Stimulated activated CD4-positive, alpha-beta T cell treated with anti-CD3 and anti-CD28 coated beads, Interleukin-4, amount 100 ng/mL, for 24 hours (primary cell): Measurements from ENCODE around the gene TBK1.
"Not testable (repeated sequence)": the region's sequence is repeated elsewhere in the genome, so short reads cannot be mapped to it uniquely, and the experiment has no call there.

Experiments
- DNase-seq: peaks from one replicate; pipeline ENCODE4 v3.0.0-alpha.2; 2020

The TBK1 gene

DNA sequence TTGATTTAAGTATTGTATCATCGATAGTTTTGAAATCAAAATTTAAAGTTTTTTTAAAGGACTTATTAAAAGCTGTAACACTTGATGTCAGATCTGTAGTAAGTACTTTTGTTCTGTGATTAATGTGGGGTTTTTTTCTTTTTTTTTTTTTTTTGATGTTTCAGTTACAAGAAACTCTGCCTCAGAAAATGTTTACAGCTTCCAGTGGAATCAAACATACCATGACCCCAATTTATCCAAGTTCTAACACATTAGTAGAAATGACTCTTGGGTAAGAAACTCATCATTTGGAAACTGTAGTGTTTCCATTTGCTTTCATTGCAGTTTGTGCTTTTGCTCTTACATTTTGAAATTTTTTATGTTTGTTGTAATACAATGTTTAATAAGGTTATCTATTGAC, 45.6 kb downstream of the TBK1 start:
- DNase-seq: no peak

DNA sequence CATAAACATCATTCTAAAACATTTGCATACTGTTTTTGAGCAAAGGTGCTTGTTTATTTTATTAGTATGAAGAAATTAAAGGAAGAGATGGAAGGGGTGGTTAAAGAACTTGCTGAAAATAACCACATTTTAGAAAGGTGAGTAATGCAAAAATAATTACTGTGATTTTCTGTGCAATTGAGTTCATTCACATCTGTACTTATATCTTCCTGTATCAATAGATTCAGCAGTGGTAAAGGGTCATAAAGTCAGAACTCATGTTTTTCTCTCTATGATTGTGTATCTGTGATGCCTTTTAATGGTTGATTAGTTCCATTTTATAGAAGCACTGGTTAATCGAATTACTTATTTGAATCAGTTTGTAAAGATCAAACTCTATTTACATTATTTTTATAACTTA, 46.0 kb downstream of the TBK1 start:
- DNase-seq: no peak

DNA sequence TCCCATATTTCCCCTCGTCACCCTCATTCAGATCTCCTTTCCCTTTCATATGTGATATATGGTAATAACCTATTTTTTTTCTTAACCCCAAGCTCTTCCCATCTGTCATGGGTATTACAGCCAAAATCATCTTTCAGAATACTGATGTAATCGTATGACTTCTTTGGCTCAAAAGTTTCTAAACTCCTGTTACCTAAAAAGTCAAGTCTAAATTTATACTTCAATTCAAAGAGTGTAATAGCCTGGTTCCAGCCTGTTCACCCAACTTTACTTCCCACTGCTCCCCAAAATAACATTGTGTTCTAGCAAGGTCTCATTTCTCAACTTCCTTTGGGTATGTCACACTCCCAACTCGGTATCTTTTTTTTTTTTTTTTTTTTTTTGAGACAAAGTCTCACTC, 48.5 kb downstream of the TBK1 start:
- no peak for DNase-seq

DNA sequence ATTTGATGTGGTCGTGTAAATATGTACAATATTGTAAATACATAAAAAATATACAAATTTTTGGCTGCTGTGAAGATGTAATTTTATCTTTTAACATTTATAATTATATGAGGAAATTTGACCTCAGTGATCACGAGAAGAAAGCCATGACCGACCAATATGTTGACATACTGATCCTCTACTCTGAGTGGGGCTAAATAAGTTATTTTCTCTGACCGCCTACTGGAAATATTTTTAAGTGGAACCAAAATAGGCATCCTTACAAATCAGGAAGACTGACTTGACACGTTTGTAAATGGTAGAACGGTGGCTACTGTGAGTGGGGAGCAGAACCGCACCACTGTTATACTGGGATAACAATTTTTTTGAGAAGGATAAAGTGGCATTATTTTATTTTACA, 49.6 kb downstream of the TBK1 start:
- DNase-seq: no peak

DNA sequence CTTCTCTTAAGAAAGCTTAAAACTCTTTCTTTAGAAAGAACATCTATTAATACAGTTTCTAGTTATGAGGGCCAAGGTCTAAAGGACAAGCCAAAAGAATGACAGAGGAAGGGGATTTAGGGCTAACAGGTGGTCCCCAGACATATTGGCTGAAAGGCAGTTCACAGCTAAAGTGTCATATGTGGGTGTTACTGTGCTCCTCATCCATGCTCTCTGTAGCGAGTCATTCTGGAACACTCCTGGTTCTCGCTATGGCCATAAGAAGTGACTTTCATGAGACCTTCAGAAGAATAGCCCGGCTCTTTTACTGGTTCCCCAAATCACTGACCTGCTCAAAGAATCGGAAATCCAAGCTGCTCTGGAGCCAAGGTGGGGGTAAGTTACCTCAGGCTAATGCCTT, 55.0 kb downstream of the TBK1 start:
- no peak for DNase-seq

DNA sequence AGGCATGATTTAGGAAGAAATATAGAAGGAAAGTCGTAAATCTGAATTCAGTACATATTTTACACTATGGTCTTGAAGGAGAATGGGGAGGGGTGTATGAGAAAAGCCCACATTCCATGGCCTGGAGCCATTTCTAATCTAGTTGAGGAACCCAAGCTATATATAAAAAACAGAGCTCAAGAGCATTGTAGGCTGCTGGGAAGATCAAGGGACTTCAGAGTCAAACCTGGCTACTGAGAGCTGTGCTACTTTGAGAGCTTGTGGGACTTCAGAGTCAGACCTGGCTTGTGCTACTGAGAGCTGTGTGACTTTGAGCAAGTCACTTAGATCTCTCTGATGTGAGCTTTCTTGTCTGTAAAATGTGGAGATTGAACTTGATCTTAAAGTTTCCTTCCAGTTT, 58.7 kb downstream of the TBK1 start:
- no peak for DNase-seq

DNA sequence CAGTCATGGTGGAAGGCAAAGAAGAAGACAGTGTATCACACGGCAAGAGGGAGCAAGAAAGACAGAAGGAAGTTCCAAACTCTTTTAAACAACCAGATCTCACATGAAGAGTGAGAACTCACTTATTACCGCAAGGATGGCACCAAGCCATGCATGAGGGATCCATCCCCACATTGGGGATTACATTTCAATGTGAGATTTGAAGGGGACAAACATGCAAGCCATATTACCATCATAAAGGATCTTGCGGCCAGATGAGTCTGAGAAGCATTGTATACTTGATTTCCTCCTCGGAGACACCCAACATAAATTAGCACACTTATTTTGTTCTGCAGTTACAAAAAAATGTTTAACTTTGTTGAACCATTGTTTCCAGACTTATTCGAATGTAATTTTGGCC, 66.5 kb downstream of the TBK1 start:
- DNase-seq: no peak

DNA sequence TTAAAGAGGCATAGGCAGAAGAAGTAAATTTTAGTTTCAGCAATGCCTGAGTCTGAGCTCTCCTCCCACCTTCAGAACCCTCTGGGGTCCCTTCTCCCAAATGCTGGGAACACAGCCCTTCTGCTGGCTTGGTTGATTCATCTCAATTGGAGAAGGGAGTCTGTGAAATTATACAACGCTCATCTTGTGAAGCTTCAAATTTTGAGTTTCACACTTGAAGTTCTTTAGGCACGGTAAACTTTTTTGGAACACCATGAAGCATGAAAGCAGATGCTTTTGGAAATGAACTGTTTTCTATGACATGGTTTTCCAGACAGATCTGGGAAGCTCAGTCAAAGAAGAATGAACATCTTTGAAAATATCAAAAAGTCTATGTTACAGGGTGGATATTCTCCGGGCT, 69.9 kb downstream of the TBK1 start:
- DNase-seq: no peak

DNA sequence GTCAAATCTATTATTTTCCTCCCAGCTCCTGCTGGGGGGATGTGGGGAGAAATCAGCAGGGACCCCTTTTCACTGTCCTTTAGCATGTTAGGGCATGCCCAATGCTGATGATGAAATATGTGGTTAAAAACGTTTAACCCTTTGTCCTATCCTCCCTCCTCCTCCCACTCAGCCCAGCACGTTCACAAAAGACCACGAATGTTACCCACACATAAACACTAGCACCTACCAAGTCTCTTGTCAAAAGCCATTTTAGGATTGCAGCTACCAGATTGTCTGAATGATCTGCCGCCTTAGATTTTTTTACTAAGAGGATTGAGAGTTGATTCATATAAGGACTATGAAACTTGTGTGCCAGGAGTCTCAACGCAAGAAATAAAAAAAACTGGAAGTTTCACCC, 70.4 kb downstream of the TBK1 start:
- DNase-seq: no peak

DNA sequence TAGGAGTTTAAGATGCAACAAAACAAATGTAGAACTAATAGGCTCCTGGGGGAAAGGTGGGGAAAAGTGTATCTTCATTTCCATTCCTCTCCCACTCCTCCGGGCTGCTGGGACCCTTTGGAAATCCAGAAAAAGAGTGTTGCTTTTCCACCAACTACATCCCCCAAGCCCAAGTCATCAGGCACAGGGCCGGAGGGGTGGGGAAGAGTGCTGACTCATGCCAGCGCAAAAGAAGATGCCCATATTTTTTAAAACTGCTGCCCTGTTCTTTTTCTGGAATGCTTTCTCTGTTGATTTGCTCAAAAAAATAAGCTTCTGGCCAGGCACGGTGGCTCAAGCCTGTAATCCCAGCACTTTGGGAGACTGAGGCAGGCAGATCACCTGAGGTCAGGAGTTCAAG, 70.9 kb downstream of the TBK1 start:
- no peak for DNase-seq

DNA sequence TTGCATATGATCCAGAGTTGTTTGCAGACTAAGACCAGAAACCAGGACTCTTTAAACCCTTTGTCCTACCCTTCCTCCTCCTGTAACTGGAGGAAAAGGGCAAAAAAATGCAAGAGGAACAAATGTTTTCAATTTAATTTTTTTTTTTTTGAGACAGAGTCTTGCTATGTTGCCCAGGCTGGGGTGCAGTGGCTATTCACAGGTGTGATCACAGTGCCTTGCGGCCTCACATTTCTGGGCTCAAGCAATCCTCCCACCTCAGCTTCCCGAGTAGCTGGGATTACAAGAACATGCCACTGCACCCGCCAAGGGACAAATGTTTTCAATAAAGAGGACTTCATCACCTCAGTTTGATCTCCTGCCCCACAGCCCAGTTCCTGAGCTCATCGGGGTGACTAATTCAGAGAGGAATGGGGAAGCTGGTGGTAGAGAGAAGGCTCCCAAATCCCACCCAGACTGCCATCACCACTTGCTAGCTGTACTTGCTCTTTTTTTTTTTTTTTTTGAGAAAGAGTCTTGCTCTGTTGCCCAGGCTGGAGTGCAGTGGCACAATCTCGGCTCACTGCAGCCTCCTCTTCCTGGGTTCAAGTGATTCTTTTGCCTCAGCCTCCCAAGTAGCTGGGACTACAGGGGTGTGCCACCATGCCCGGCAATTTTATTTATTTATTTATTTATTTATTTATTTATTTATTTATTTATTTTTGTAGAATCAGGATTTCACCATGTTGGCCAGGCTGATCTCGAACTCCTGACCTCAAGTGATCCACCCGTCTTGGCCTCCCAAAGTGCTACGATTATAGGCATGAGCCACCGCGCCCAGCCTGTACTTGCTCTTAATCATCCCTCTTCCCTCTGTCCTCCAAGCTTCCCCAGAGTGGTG, 71.9 kb downstream of the TBK1 start:
- DNase-seq: not testable (repeated sequence)

DNA sequence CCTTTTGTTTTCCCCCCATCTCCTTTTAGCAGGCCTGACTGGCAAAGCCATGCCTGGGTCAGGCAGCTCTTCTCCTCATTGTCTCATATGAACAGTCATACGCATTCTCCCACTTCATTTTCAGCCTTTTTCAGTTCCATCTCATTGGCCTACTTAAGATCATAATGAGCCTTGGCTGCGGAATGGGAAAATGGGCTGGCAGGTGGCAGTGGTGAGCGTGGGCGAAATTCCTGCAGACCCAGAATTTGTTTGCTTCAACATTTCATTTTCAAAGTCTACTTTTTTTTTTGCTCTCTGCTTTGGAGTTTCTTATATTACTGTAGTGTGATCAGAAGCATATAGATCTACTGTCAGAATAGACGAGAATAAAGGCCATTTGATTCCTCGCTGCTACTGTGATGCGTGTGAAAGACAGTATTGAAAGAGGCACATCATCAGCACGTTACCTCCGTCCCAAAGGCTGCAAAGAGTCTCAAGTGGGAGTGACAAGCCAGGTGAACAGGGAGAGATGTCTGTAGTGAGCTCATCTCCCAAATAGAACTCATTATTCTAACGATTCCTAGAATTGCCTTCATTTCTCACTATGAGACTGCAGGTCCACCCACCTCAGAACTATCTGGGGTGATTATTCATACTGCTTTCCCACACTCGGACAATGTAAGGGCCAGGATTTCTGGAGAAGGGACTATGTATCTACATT, 73.7 kb downstream of the TBK1 start:
- DNase-seq: no peak

DNA sequence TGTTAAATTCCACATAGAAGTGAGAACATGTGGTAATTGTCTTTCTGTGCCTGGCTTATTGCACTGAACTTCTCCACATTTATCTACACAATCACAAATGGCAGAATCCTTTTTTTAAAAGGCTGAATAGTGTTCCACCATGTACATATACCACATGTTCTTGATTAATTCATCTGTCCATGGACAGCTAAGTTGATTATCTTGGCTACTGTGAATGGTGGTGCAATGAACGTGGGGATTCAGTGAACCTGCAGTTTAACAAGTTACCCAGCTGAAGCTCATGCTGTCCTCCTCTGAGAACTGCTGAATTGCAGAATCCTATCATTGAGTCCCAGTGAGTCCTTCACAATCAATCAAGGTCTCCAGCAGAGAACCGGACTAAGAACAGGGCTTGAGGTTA, 74.9 kb downstream of the TBK1 start:
- no peak for DNase-seq

DNA sequence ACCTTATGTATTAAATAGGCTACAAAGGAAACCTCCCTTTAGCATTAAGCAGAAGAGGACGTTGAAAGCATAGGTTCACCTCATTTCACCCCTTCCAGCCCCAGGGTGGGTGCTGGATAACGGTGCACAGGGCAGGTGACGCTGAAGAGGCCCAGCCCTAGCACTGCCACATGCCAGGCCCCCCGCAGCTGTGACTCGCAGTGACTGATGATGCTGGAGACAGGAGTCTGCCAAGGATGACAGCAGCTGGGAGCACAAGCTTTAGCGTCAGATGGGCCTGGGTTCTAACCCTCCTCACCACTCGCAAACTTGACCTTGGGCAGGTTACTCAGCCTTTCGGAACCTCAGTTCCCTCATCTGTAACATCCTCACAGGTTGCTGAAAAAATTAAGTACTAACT, 76.7 kb downstream of the TBK1 start:
- no peak for DNase-seq

DNA sequence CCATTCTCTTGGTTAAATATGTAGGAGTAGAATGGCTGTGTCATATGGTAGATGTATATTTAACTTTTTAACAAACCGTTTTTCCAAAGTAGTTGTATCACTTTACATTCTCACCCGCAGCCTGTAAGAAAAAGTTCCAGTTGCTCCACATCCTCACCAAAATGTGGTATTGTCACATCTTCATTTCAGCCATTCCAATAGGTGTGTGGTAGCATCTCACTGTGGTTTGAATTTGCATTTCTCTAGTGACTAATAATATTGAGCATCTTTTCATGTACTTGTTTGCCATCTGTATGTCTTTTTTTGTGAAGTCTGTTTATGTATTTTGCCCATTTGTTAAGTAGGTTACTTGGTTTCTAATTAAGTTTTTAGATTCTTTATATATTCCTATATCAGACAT, 78.6 kb downstream of the TBK1 start:
- no peak for DNase-seq

DNA sequence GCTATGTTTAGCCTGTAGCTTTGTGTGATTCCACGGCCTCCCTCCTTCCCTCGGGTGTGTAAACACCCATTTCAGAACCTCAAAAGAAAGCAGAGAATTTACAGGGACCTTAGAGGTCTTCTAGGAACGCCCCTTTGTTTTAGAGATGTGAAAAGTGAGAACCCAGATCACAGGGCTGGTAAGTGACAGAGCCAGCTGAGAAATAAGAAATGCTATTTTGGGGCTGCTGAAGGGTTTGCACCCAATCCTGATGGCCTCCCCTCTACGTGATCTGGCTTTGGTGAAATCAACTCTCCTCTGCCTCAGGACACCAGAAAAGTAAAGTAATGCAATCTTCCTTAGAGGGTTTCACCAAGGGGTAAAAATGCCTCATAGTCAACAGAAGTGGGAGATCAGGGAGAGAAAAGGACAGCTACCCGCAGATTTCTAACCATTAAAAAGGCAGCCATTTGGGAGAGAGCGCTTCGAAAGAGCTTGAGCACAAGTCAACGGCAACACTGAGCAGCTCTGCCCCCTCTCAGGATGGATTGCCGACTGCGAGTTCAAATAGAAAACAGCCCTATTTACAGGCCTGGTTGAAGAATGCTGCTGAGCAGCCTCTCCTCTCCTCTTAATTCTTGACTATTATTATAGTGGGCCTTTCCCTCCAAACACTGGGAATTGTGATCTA, 79.9 kb downstream of the TBK1 start:
- DNase-seq: no peak

DNA sequence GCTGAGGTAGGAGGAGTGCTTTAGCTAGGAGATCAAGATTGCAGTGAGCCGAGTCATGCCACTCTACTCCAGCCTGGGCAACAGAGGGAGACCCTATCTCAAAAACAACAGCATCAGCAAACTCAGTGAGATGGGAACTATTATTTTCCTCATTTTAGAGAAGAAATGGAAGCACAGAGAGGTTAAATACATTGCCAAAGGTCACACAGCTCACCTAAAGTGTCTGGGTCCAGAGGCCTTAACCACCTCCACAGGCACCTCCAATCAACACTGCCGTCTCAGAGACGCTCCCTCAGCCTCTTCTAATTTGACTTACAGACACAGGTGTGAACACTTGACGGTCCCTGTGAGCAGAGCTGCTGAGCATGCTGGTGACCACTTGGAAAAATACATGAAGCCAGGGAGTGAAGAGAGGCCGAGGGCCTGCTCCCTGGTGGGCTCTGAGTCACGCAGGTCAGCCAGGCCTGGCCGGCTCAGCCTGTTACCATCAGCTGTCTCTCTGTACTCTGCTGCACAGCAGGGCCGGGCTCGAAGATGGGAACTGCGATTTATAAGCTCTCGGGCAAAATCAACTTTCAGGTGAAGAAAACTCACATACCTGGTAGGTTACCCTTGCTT, 80.9 kb downstream of the TBK1 start:
- DNase-seq: no peak

DNA sequence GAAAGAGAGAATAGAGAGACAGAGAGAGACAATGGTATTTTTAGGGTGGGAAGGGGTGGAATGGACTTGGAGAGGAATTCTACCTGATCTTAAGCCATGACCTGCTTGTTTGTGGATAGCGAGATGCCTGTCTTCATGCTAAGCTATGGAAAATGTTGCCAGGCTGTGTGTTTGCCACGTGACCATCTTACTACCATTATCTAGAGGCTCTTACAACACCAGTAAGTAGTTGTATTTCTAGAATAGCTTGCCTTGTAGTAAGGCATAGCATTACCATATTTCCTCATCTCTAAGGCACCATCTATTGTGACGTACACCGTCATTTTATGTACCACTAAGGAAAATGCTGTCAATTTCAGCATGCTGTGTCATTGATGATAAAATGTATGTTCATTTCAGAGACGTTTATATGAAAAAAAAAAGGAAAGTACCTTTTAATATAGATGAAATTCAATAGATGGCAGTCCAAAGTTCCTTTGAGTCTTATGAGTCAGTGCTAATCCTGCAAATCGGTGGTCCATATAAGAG, 82.8 kb downstream of the TBK1 start:
- DNase-seq: no peak

DNA sequence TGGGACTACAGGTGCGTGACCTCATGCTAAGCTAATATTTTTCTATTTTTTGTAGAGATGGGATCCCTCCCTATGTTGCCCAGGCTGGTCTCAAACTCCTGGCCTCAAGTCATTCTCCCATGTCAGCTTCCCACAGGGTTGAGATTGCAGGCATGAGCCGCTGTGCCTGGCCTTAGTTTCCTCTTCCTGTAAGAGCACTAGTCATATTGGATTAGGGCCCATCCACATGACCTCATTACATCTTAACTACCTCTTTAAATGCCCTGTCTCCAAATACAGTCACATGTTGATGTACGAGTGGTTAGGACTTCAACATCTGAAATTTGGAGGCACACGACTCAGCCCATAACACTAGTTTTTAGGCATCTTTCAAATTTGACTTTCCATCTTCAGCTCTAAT, 86.2 kb downstream of the TBK1 start:
- DNase-seq: no peak

DNA sequence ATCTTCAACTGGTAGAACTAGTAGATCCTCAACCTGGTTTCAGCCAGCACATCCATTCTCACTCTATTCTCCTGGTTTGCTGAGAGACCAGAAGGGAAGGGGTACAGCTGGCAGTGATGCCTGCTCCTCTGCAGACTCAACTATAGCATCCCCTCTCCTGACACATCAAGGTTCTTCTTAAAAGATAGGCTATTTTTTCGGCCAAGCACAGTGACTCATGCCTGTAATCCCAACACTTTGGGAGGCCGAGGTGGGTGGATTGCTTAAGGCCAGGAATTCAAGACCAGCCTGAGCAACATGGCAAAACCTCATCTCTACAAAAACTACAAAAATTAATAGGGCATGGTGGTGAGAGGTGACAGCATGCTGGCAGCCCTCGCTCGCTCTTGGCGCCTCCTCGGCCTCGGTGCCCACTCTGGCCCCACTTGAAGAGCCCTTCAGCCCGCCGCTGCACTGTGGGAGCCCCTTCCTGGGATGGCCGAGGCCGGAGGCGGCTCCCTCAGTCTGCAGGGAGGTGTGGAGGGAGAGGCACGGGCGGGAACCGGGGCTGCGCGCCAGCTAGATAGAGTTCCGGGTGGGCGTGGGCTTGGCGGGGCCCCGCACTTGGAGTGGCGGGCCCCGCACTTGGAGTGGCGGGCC, 90.6 kb downstream of the TBK1 start:
- not testable (repeated sequence) for DNase-seq

DNA sequence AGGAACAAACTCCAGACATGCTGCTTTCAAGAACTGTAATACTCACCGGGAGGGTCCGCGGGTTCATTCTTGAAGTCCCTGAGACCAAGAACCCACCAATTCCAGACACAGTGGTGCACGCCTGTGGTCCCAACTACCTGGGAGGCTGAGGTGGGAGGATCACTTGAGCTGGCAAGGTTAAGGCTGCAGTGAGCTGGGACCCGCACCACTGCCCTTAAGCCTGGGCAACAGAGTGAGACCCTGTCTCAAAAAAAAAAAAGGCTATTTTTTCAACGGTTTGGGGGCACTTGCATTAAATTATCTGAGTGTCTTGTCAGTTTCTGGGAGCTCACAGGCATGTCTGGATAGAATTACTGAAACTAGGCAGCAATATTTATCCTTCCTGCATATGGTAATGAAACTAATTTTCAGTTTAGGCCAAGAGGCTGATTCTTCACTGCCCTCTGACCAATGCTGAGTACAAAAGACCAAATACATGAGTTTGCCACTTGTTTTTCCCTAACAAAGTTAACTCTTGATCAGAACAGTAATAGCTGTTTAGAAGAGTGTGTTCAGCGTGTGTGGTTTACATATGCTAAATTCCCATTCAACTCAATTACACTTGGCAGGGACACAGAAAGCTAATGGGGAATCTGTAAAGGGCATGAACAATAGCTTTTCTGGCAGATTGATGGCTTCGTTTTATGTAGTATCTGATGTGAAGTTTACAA, 92.6 kb downstream of the TBK1 start:
- no peak for DNase-seq

DNA sequence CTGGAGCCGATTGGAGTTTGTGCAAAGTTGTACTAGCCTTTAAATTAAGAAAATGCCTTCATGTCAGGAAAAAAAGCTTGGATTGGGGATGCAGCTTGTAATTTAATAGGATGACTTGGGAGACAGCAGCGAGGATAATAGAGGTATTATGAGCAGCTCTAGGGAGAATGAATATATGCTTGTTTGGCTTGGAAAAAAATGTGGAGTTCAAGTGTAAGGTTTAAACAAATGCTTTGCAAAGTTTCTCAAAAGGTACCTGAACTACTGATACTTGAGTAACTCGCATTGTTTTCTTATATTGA, 93.1 kb downstream of the TBK1 start:
- DNase-seq: no peak
